Epithelial cell of proximal tubule (primary cell): ENCODE data around the gene RBL2. TPM values are rescaled to one million over a fixed set of nuclear protein-coding genes. Genes with fewer than 3 reads are reported as not detected.

Experiments used
- DNase-seq: peaks from one replicate; pipeline ENCODE4 v3.0.0-alpha.2; 2011; ENCODE audit warnings: low read depth
- H3K4me3 ChIP-seq: 2 replicates; pipeline ENCODE4 v1.5.1; 2011; ENCODE audit warnings: low read depth, mild to moderate bottlenecking, low read length
- CTCF ChIP-seq: conservative IDR thresholded peaks from 2 replicates; pipeline ENCODE4 v1.5.1; 2012; ENCODE audit warnings: low read depth, mild to moderate bottlenecking, low read length
- total RNA-seq: library from RNA; depleted of rRNA; stranded (reverse); fragments of >200 nt; gene quantifications from 2 replicates; pipeline ENCODE4 v1.2.3, GENCODE V29; 2015

The RBL2 gene
- total RNA-seq, 1 donor from 2014 or later = 31.1 TPM

- DNase-seq = no peak
- H3K4me3 ChIP-seq = no peak overlapping the region
- TF ChIP-seq CTCF = no peak
Observed at GRCh38 chr16:53476867-53477266, 42.6 kb downstream of the RBL2 start.

DNA sequence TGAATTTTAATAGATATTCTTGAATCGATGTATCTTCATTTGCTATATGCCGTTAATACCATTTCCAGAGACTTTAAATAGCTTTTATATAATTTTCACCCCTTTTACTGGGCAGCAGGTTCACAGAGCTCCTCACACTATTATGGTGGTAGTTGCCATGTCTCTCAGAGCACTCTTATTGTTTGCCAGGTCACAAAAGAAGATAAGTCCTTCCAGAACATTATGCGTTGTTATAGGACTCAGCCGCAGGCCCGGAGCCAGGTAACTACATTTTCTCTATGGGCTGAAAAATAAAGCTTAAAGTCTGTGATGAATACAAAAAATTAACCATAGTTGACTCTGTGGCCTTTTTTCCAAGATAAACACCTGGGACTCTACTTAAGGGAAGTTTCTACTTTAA, 44.7 kb downstream of the RBL2 start:
- TF ChIP-seq CTCF = no peak

GRCh38 chr16:53480394-53480793, 46.1 kb downstream of the RBL2 start:
- no peak overlapping the region for H3K4me3 ChIP-seq
- DNase-seq = no peak
- TF ChIP-seq CTCF = no peak

More for the DNA sequence above, 44.7 kb downstream of the RBL2 start:
- no peak overlapping the region for H3K4me3 ChIP-seq
- no peak for DNase-seq

DNA sequence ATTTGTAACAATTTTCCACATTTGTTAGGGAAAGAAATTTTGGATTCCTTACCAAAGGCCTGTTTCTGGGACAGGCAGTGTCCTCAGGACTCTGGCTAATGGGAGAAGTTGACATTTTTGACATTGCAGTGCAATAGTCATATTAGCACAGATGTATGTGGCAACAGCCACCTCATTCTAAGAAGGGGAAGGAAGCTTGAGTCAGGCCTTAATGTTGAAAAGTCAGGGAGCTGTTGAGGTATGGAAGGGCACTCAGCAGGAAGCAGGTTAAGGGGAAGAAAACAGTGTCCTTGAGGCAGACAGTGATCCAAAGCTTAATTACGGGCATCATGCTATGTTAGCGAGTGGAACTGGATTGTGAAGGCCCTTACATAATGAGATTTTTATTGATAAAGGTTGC, 47.9 kb downstream of the RBL2 start:
- TF ChIP-seq CTCF = no peak
- H3K4me3 ChIP-seq = no peak overlapping the region
- no peak for DNase-seq

GRCh38 chr16:53484542-53484941, 50.3 kb downstream of the RBL2 start:
- TF ChIP-seq CTCF = no peak
- H3K4me3 ChIP-seq = no peak overlapping the region
- DNase-seq = no peak

GRCh38 chr16:53486230-53486629, 52.0 kb downstream of the RBL2 start:
- H3K4me3 ChIP-seq = no peak overlapping the region
- no peak for TF ChIP-seq CTCF
- DNase-seq = no peak

- no peak for TF ChIP-seq CTCF
- no peak overlapping the region for H3K4me3 ChIP-seq
- no peak for DNase-seq
Observed at GRCh38 chr16:53489755-53490154, 55.5 kb downstream of the RBL2 start.
